CD4-positive, alpha-beta T cell (primary cell): ENCODE measurements around the gene DPP9. TPM values are rescaled to one million over a fixed set of nuclear protein-coding genes. Genes with fewer than 3 reads are reported as not detected.
A peak's percentile ranks its signal among the peaks of the same experiment; 100 is the strongest.

ENCODE experiments used
- ATAC-seq: fragments of 200-7000 bp; cut with Tn5 transposase; one replicate; pipeline ENCODE4 v1.10.0; 2022; ENCODE audit warnings: mild to moderate bottlenecking; ENCODE audit not compliant: poor library complexity
- CTCF ChIA-PET: fragments of 350-600 bp; sonication (Branson Sonifier 250); formaldehyde crosslinking; loops from one replicate; lab custom pipeline; 2021; ENCODE audit warnings: antibody characterized with exemption, inconsistent platforms; lab: Charles Lee
- POLR2A ChIA-PET: fragments of 350-600 bp; sonication (Branson Sonifier 250); formaldehyde crosslinking; loops from one replicate; lab custom pipeline; 2021; ENCODE audit warnings: antibody characterized with exemption, inconsistent platforms; lab: Charles Lee
- DNase-seq, 14 experiments: peaks; one replicate each; pipeline ENCODE4 v3.0.0-alpha.2; 2013 to 2020; ENCODE audit warnings: mixed read lengths in 2 of 14
- H3K27ac ChIP-seq, 2 donors: one replicate each; pipeline versions ENCODE4 v1.5.1 to v1.7.0; 2013; ENCODE audit warnings: low read length in 2 of 2, low read depth in 1 of 2, mild to moderate bottlenecking in 1 of 2
- H3K27me3 ChIP-seq, 2 experiments: 1 replicate in 1 of 2; 2 replicates in 1 of 2; pipeline versions ENCODE4 v1.6.1 to v1.7.0; 2013; ENCODE audit warnings: low read length in 2 of 2, control low read depth in 1 of 2, mild to moderate bottlenecking in 1 of 2, moderate library complexity in 1 of 2; ENCODE audit not compliant: insufficient read depth in 2 of 2, control insufficient read depth in 1 of 2
- H3K36me3 ChIP-seq: one replicate; pipeline ENCODE4 v1.6.1; 2013; ENCODE audit warnings: low read length, control low read depth; ENCODE audit not compliant: insufficient read depth
- H3K4me1 ChIP-seq: one replicate; pipeline ENCODE4 v1.6.1; 2013; ENCODE audit warnings: low read length, control low read depth; ENCODE audit not compliant: insufficient read depth
- H3K4me3 ChIP-seq: one replicate; pipeline ENCODE4 v1.5.1; 2013; ENCODE audit warnings: mild to moderate bottlenecking, low read length, moderate library complexity
- H3K9me3 ChIP-seq, 2 experiments: 1 replicate in 1 of 2; 2 replicates in 1 of 2; pipeline versions ENCODE4 v1.6.1 to v1.7.0; 2013; ENCODE audit warnings: low read length in 2 of 2, mild to moderate bottlenecking in 2 of 2, control low read depth in 1 of 2, moderate library complexity in 1 of 2; ENCODE audit not compliant: control insufficient read depth in 1 of 2, insufficient read depth in 1 of 2
- H3K27ac Mint-ChIP-seq: one replicate; pipeline ENCODE4 v1.8.0; 2020; ENCODE audit warnings: mixed read lengths
- H3K27me3 Mint-ChIP-seq: one replicate; pipeline ENCODE4 v1.8.0; 2021; ENCODE audit warnings: mixed read lengths
- H3K36me3 Mint-ChIP-seq: one replicate; pipeline ENCODE4 v1.8.0; 2021; ENCODE audit warnings: low read depth, mixed read lengths
- H3K4me1 Mint-ChIP-seq: one replicate; pipeline ENCODE4 v1.8.0; 2021; ENCODE audit warnings: low read depth, mixed read lengths
- H3K4me3 Mint-ChIP-seq: one replicate; pipeline ENCODE4 v1.8.0; 2020; ENCODE audit warnings: mild to moderate bottlenecking, mixed read lengths
- H3K9me3 Mint-ChIP-seq: one replicate; pipeline ENCODE4 v1.8.0; 2020; ENCODE audit warnings: mixed read lengths
- CTCF ChIP-seq: fragments of 200-600 bp; IDR thresholded peaks from one replicate; pipeline ENCODE4 v1.8.0; 2022; ENCODE audit warnings: antibody characterized with exemption, mild to moderate bottlenecking
- intact Hi-C, 2 experiments: fragments of 100-400 bp; cut with DNase I in 1 of 2; cut with micrococcal nuclease in 1 of 2; formaldehyde crosslinking; loops; one replicate each; pipeline versions ENCODE4 v1.15.1 to v1.9.0; 2023 to 2025; cut with DNase I, micrococcal nuclease
- total RNA-seq, 174 experiments: library from RNA in 2 of 174; stranded (reverse) in 2 of 174; gene quantifications; one replicate each; pipeline ENCODE4 v1.2.3 and lab custom pipeline; 2021 to 2026

The DPP9 gene
- total RNA-seq, 2 experiments from 2014 or later = 67.9 to 72.8 TPM

- H3K4me3 ChIP-seq = no peak overlapping the region
- ChIA-PET POLR2A (interaction anchor here (0.6 kb wide), 1 partner anchor 24 kb away, joined by 4 read pairs; no protein-coding TSS in a partner anchor), CTCF (no interaction called here)
- H3K27me3 ChIP-seq = no peaks in the 10 kb centered on the region
- H3K4me1 ChIP-seq = peaks cover 15% of the 10 kb centered on the region
- H3K27ac Mint-ChIP-seq = no peak overlapping the region
- H3K27ac ChIP-seq = no peak overlapping the region
- H3K27me3 Mint-ChIP-seq = no peaks in the 10 kb centered on the region
- ATAC-seq (no peak), DNase-seq (no peak)
- H3K36me3 ChIP-seq = peaks cover 22% of the 10 kb centered on the region
- no peaks in the 10 kb centered on the region for H3K9me3 Mint-ChIP-seq
- H3K9me3 ChIP-seq = no peaks in the 10 kb centered on the region
- intact Hi-C loops = no loop called here
- TF ChIP-seq CTCF = no peak
- peaks cover 18% of the 10 kb centered on the region for H3K36me3 Mint-ChIP-seq
- H3K4me3 Mint-ChIP-seq = no peak overlapping the region
- H3K4me1 Mint-ChIP-seq = peaks cover 7% of the 10 kb centered on the region
These were observed 49.9 kb downstream of the DPP9 start for GRCh38 chr19:4673726-4674125.

GRCh38 chr19:4673216-4673615 is 50.4 kb downstream of the DPP9 start:
- no peaks in the 10 kb centered on the region for H3K9me3 Mint-ChIP-seq
- H3K4me3 Mint-ChIP-seq = no peak overlapping the region
- H3K4me1 Mint-ChIP-seq = peaks cover 11% of the 10 kb centered on the region
- no peak for TF ChIP-seq CTCF
- POLR2A ChIA-PET = interaction anchor here (0.6 kb wide), 1 partner anchor 25 kb away, joined by 4 read pairs; no protein-coding TSS in a partner anchor
- H3K27ac Mint-ChIP-seq = no peak overlapping the region
- Histone ChIP-seq H3K4me3 (no peak overlapping the region), H3K9me3 (no peaks in the 10 kb centered on the region), H3K27me3 (no peaks in the 10 kb centered on the region), H3K36me3 (peaks cover 22% of the 10 kb centered on the region), H3K27ac (no peak overlapping the region), H3K4me1 (peaks cover 18% of the 10 kb centered on the region)
- H3K27me3 Mint-ChIP-seq = no peaks in the 10 kb centered on the region
- intact Hi-C loops = no loop called here
- no peak for DNase-seq
- no peak for ATAC-seq
- peaks cover 22% of the 10 kb centered on the region for H3K36me3 Mint-ChIP-seq
- CTCF ChIA-PET = no interaction called here

DNA sequence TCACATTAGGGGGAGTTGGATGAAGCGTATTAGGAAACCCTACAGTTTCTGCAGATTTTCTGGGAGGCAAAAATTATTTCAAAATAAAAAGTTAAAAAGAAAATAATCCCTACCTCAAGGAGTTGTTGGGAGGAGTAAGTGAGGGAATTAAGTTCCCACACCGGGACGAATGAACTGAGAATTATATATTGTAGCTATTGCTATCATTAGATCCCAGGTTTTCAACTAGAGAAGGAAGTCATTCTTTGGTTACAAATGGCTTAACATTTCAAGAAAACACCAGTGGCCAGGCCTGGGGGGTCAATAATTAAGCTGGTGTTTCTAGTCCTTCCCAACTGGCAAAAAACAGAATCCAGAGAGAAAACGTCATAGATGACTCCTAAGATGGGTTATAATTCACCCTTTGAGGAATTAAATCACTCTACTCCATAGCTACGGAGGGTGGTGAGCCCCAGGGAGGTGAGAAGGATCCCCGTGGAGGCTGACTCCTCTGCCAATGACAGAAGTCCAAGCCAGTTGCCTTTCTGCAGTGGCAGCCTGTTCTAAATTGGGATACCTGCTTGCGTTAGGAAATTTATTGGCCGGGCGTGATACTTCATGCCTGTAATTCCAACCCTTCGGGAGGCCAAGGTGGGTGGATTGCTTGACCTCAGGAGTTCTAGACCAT is 52.3 kb downstream of the DPP9 start:
- Mint-ChIP-seq H3K27ac (peak overlapping the region; percentile 25), H3K36me3 (peaks cover 20% of the 10 kb centered on the region), H3K9me3 (no peaks in the 10 kb centered on the region), H3K4me3 (peak overlapping the region; percentile 82), H3K27me3 (no peaks in the 10 kb centered on the region), H3K4me1 (peaks cover 12% of the 10 kb centered on the region)
- intact Hi-C loops = loop anchor here in 1 of 2 experiments (2.0 kb wide), 1 partner anchor 51 kb away; the partner anchor contains the start of gene DPP9
- Histone ChIP-seq H3K36me3 (peaks cover 25% of the 10 kb centered on the region), H3K9me3 (no peaks in the 10 kb centered on the region), H3K4me1 (peaks cover 18% of the 10 kb centered on the region), H3K4me3 (no peak overlapping the region), H3K27ac (no peak overlapping the region), H3K27me3 (no peaks in the 10 kb centered on the region)
- DNase-seq (no peak), ATAC-seq (no peak)
- CTCF ChIA-PET = no interaction called here
- POLR2A ChIA-PET = interaction anchor here (0.6 kb wide), 1 partner anchor 1719 kb away, joined by 3 read pairs; no protein-coding TSS in a partner anchor
- no peak for TF ChIP-seq CTCF
